ENCODE results near the gene CDK7. TPM values are rescaled to one million over a fixed set of nuclear protein-coding genes. Genes with fewer than 3 reads are reported as not detected.

CDK7 gene
- total RNA-seq, 1 donor, result 91.1 TPM

DNA sequence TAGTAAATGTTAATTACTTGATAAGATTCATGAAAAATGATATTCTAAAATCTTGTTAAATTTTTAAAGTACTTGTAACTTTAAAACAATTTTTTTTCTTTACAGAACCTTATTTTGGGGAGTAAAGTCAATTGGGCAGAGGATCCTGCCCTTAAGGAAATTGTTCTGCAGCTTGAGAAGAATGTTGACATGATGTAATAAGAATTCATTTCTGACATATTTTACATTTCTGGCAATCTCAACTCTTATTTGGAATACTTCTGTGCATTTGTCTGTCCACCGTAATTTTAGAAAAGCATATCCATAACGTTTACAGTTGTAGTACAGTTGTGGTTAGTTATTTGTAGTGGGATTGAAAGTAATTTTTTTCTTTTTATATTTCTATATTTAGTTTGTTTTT lies 25.1 kb upstream of the CDK7 start:
- no peak overlapping the region for H3K4me3 ChIP-seq (ENCODE audit: low read depth, low read length)
- no peak for DNase-seq (ENCODE audit: low read depth)
- TF ChIP-seq, protein P1, sequence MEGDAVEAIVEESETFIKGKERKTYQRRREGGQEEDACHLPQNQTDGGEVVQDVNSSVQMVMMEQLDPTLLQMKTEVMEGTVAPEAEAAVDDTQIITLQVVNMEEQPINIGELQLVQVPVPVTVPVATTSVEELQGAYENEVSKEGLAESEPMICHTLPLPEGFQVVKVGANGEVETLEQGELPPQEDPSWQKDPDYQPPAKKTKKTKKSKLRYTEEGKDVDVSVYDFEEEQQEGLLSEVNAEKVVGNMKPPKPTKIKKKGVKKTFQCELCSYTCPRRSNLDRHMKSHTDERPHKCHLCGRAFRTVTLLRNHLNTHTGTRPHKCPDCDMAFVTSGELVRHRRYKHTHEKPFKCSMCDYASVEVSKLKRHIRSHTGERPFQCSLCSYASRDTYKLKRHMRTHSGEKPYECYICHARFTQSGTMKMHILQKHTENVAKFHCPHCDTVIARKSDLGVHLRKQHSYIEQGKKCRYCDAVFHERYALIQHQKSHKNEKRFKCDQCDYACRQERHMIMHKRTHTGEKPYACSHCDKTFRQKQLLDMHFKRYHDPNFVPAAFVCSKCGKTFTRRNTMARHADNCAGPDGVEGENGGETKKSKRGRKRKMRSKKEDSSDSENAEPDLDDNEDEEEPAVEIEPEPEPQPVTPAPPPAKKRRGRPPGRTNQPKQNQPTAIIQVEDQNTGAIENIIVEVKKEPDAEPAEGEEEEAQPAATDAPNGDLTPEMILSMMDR (IDR thresholded peaks at IDR 0.05; ENCODE audit: insufficient read depth, low read depth, low read length), result no peak

- DNase-seq (ENCODE audit: low read depth), result no peak
- H3K4me3 ChIP-seq (ENCODE audit: low read depth, low read length), result no peak overlapping the region
- TF ChIP-seq, protein P1 (IDR thresholded peaks at IDR 0.05; ENCODE audit: insufficient read depth, low read depth, low read length), result no peak
These were observed 23.5 kb upstream of the CDK7 start for GRCh38 chr5:69211200-69211599.

DNA sequence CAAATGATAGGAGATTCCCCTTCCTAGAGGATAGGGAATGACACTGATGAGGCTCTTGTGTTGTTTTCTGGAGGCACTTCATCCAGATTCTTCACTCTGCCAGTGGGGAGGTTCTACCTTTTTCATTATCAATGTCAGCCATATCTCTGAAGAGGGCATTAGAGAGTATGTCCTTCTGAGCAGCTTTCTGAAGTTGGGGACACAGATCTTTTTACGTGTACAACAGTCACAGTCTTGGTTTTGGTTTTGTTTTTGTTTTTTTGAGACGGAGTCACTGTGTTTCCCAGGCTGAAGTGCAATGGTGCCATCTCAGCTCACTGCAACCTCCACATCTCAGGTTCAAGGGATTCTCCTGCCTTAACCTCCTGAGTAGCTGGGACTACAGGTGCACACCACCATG lies 22.7 kb upstream of the CDK7 start:
- TF ChIP-seq, protein P1 (IDR thresholded peaks at IDR 0.05; ENCODE audit: insufficient read depth, low read depth, low read length), result no peak
- DNase-seq (ENCODE audit: low read depth), result no peak
- no peak overlapping the region for H3K4me3 ChIP-seq (ENCODE audit: low read depth, low read length)

DNA sequence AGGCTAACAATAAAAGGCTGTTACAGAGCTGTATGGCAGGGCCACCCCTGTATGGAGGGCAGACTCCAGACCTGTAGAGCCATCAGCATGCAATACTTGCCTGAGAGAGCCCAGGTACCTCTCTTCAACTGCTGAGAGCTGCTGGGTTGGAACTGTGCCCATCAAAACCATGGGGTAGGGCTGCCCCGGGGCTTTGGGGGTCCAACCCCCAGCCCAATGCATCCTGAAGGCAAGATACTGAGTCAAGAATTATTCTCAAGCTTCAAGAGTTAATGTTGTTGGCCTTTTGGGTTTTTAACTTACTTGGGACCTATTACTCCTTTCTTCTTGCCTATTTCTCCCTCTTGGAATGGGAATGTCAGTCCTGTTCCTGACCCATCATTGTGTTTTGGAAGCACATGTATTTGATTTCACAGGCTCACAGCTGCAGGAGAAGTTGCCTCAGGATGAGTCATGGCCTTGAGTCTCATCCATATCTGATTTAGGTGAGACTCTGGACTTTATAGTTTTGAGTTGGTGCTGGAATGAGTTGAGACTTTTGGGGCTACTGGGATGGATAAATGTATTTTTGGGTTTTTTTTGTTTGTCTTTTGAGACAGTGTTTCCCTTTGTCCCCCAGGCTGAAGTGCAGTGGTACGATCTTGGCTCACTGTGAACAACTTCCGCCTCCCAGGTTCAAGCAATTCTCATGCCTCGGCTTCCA lies 21.0 kb upstream of the CDK7 start:
- TF ChIP-seq, protein P1 (IDR thresholded peaks at IDR 0.05; ENCODE audit: insufficient read depth, low read depth, low read length), result no peak
- no peak overlapping the region for H3K4me3 ChIP-seq (ENCODE audit: low read depth, low read length)
- peak; percentile 75 for DNase-seq (ENCODE audit: low read depth)

DNA sequence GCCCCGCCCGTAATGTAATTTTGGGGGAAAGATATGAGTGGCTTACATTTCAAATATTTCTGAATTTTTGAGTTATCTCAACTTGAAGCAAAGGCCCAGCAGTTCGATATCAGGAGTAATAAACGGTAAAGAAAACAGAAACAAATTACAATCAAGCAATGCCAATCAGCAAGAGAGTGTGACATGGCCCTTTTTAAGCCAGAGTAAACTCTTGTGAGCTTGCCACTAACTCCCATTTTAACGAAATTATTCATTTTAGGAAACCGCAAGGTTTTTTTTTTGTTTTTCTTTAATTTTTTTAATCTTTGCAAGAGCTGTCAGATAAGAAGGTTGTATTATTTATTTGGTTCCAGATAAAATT lies 17.6 kb upstream of the CDK7 start:
- H3K4me3 ChIP-seq (ENCODE audit: low read depth, low read length), result peak overlapping the region; percentile 94
- DNase-seq (ENCODE audit: low read depth), result no peak
- TF ChIP-seq, protein P1 (IDR thresholded peaks at IDR 0.05; ENCODE audit: insufficient read depth, low read depth, low read length), result no peak

DNA sequence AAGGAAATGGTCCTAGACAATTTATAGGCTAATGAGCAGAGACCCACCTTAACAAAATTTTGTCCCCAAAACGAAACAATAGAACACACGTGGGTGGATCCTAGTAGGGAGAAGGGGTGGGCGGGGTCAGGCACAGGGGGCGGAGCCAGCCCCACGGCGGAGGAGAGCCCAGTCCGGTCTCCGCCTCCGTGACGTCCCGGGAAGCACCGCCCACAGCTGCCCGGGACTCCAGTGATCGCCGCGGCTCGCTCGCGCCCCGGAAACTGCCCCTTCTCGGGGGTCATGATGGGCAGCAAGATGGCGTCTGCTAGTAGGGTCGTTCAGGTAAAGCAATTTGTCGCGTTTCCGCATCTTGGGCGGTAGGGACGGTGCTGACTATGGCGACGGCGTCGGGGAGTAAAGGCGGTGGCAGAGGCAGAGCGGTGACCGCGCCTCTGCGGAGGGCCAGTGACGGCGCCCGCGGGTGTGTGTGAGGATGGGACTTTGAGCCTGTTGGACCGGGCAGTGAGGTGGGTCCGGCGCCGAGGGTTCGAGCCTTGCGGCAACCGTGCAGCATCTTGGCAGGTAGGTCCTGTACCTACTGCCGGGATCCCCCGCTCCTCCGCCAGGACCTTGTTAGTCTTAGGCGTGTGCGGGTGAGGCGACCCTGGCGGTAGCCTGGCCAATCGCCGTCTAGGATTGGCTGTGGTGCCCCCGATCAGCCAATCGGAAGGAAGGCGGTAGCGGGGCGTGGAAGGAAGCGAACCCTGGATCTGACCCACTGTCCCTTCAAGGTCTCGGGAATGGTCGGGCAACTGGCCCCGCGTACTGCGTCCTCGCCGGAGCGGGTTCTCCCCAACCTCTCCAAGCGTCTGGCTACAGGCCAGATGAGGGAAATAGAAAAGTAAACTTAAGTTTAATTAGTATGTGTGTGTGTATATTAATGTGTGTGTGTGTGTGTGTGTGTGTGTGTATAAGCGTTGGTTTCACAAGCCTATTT lies 16.8 kb upstream of the CDK7 start:
- TF ChIP-seq, protein P1 (IDR thresholded peaks at IDR 0.05; ENCODE audit: insufficient read depth, low read depth, low read length), result peak; percentile 10
- DNase-seq (ENCODE audit: low read depth), result peak; percentile 91
- peak overlapping the region; percentile 94 for H3K4me3 ChIP-seq (ENCODE audit: low read depth, low read length)
